Endothelial cell of hepatic sinusoid (primary cell): Measurements from ENCODE around the gene GPR78.
"Not testable (repeated sequence)": the region's sequence is repeated elsewhere in the genome, so short reads cannot be mapped to it uniquely, and the experiment has no call there.

Source experiments
- in situ Hi-C: cut with HindIII; loops from 2 replicates; pipeline ENCODE4 v1.10.0; 2017; ENCODE audit warnings: low sequenced_read_pairs

GPR78 gene

GRCh38 chr4:8614365-8615193 lies 34.4 kb downstream of the GPR78 start:
- in situ Hi-C loops = no loop called here

GRCh38 chr4:8615366-8615765 lies 35.2 kb downstream of the GPR78 start:
- in situ Hi-C loops = no loop called here

- in situ Hi-C loops = no loop called here
These were observed 36.0 kb downstream of the GPR78 start for GRCh38 chr4:8615921-8616787.

GRCh38 chr4:8616831-8617230 lies 36.6 kb downstream of the GPR78 start:
- in situ Hi-C loops = no loop called here

- in situ Hi-C loops = no loop called here
These were observed 37.4 kb downstream of the GPR78 start for GRCh38 chr4:8617486-8618040.

GRCh38 chr4:8618421-8618820 lies 38.2 kb downstream of the GPR78 start:
- in situ Hi-C loops = no loop called here

- in situ Hi-C loops = no loop called here
These were observed 38.9 kb downstream of the GPR78 start for GRCh38 chr4:8618961-8619720.

- in situ Hi-C loops = not testable (repeated sequence)
These were observed 40.9 kb downstream of the GPR78 start for GRCh38 chr4:8621135-8621534.

- in situ Hi-C loops = not testable (repeated sequence)
These were observed 44.5 kb downstream of the GPR78 start for GRCh38 chr4:8624601-8625272.

GRCh38 chr4:8630240-8630905 lies 50.2 kb downstream of the GPR78 start:
- in situ Hi-C loops = not testable (repeated sequence)

- in situ Hi-C loops = not testable (repeated sequence)
These were observed 51.7 kb downstream of the GPR78 start for GRCh38 chr4:8631896-8632295.

- in situ Hi-C loops = not testable (repeated sequence)
These were observed 54.6 kb downstream of the GPR78 start for GRCh38 chr4:8634773-8635172.

GRCh38 chr4:8635897-8636554 lies 55.8 kb downstream of the GPR78 start:
- in situ Hi-C loops = not testable (repeated sequence)
